Neural cell (in vitro differentiated cells): ENCODE results near the gene THAP2.
"Not testable (repeated sequence)": the region's sequence is repeated elsewhere in the genome, so short reads cannot be mapped to it uniquely, and the experiment has no call there.

Source experiments
- CTCF ChIP-seq: fragments of 450-650 bp; IDR thresholded peaks from 2 replicates; pipeline ENCODE4 v1.5.1; 2014; ENCODE audit warnings: antibody characterized with exemption, mild to moderate bottlenecking, moderate library complexity; ENCODE audit not compliant: poor library complexity, severe bottlenecking
- EZH2 ChIP-seq: fragments of 200-600, 300-800 bp; shearing (Covaris generic), sonication (generic); IDR thresholded peaks from 2 replicates; pipeline ENCODE4 v1.6.1; 2014; ENCODE audit warnings: antibody characterized with exemption, low read length, borderline replicate concordance, mild to moderate bottlenecking; ENCODE audit not compliant: insufficient read depth, poor library complexity, severe bottlenecking
- MXI1 ChIP-seq: fragments of 450-650 bp; conservative IDR thresholded peaks from 2 replicates; pipeline ENCODE4 v1.6.1; 2014; ENCODE audit warnings: antibody characterized with exemption, mild to moderate bottlenecking; ENCODE audit not compliant: poor library complexity, severe bottlenecking
- POLR2AphosphoS5 ChIP-seq: IDR thresholded peaks from 2 replicates; pipeline ENCODE4 v1.6.1; 2012
- RAD21 ChIP-seq: fragments of 450-650 bp; conservative IDR thresholded peaks from 2 replicates; pipeline ENCODE4 v1.6.1; 2014; ENCODE audit warnings: antibody characterized with exemption, mild to moderate bottlenecking, moderate library complexity
- REST ChIP-seq: IDR thresholded peaks from 2 replicates; pipeline ENCODE4 v1.6.1; 2012; ENCODE audit warnings: borderline replicate concordance
- TAF1 ChIP-seq: IDR thresholded peaks from 2 replicates; pipeline ENCODE4 v1.6.1; 2012; ENCODE audit warnings: low read depth

- TF ChIP-seq CTCF, EZH2, POLR2AphosphoS5, TAF1, MXI1, RAD21, REST: not testable (repeated sequence)
Observed at GRCh38 chr12:71687172-71687571, 23.1 kb downstream of the THAP2 start.
